Vagina (tissue), 2 donors: ENCODE measurements around the gene KCNC4. TPM values are rescaled to one million over a fixed set of nuclear protein-coding genes. Genes with fewer than 3 reads are reported as not detected.

ENCODE experiments used
- DNase-seq, 2 donors: peaks; one replicate each; pipeline ENCODE4 v3.0.0-alpha.2; 2017; ENCODE audit errors: extremely low spot score in 2 of 2
- H3K27ac ChIP-seq: fragments of 200-600 bp; sonication (generic); one replicate; pipeline ENCODE4 v1.5.1; 2019
- H3K27me3 ChIP-seq: fragments of 200-600 bp; sonication (generic); one replicate; pipeline ENCODE4 v1.5.1; 2019
- H3K36me3 ChIP-seq, 2 donors: fragments of 200-600 bp; sonication (generic); one replicate each; pipeline ENCODE4 v1.5.1; 2017 to 2019
- H3K4me1 ChIP-seq: fragments of 200-600 bp; sonication (generic); one replicate; pipeline ENCODE4 v1.5.1; 2019
- H3K4me3 ChIP-seq, 2 donors: fragments of 200-600 bp; sonication (generic); 1 replicate in 1 of 2; 2 replicates in 1 of 2; pipeline ENCODE4 v1.5.1; 2016 to 2019
- H3K9me3 ChIP-seq: fragments of 200-600 bp; sonication (generic); one replicate; pipeline ENCODE4 v1.5.1; 2019
- CTCF ChIP-seq, 3 experiments: fragments of 450-650 bp in 2 of 3; fragments of 200-600 bp in 1 of 3; sonication (generic) in 1 of 3; IDR thresholded peaks; one replicate each; pipeline ENCODE4 v1.5.1; 2017 to 2019; ENCODE audit warnings: antibody characterized with exemption in 3 of 3, mild to moderate bottlenecking in 2 of 3, moderate library complexity in 2 of 3
- POLR2A ChIP-seq, 2 donors: fragments of 450-650 bp; IDR thresholded peaks; one replicate each; pipeline ENCODE4 v1.6.1; 2017; ENCODE audit warnings: antibody characterized with exemption in 2 of 2, mild to moderate bottlenecking in 2 of 2, moderate library complexity in 2 of 2
- POLR2AphosphoS5 ChIP-seq, 2 donors: sonication (generic); formaldehyde crosslinking; IDR thresholded peaks; one replicate each; pipeline ENCODE4 v1.9.0; 2017; ENCODE audit warnings: antibody characterized with exemption in 2 of 2, mild to moderate bottlenecking in 2 of 2, low read depth in 1 of 2; ENCODE audit not compliant: insufficient read depth in 1 of 2
- intact Hi-C: fragments of 100-400 bp; cut with DNase I; formaldehyde crosslinking; loops from one replicate; pipeline ENCODE4 v1.15.1; 2023
- total RNA-seq: library from RNA; depleted of rRNA; stranded (reverse); fragments of >200 nt; gene quantifications from one replicate; pipeline ENCODE4 v1.2.3, GENCODE V29; 2016

The KCNC4 gene
- total RNA-seq, 1 donor from 2014 or later: 10.1 TPM

- H3K27me3 ChIP-seq: no peaks in the 10 kb centered on the region
- no peaks in the 10 kb centered on the region for H3K9me3 ChIP-seq
- H3K4me3 ChIP-seq: no peak overlapping the region
- no peak overlapping the region for H3K27ac ChIP-seq
- H3K4me1 ChIP-seq: peaks cover 10% of the 10 kb centered on the region
- peak in 1 of 2 donors; percentile 56 for DNase-seq
- TF ChIP-seq POLR2AphosphoS5 (IDR thresholded peaks at IDR 0.05; ENCODE audit: insufficient read depth in 1 of 2, low read depth in 1 of 2): no peak
- no peak for TF ChIP-seq POLR2A (IDR thresholded peaks at IDR 0.05)
- TF ChIP-seq CTCF (IDR thresholded peaks at IDR 0.05): no peak
- H3K36me3 ChIP-seq: no peaks in the 10 kb centered on the region
- intact Hi-C loops: no loop called here
Observed at GRCh38 chr1:110250749-110251148, 40.6 kb downstream of the KCNC4 start.

- Histone ChIP-seq H3K9me3 (no peaks in the 10 kb centered on the region), H3K27me3 (no peaks in the 10 kb centered on the region), H3K4me1 (no peaks in the 10 kb centered on the region), H3K4me3 (no peak overlapping the region), H3K36me3 (no peaks in the 10 kb centered on the region), H3K27ac (no peak overlapping the region)
- intact Hi-C loops: no loop called here
- DNase-seq: no peak
- TF ChIP-seq POLR2AphosphoS5 (IDR thresholded peaks at IDR 0.05; ENCODE audit: insufficient read depth in 1 of 2, low read depth in 1 of 2): no peak
- no peak for TF ChIP-seq CTCF (IDR thresholded peaks at IDR 0.05)
- TF ChIP-seq POLR2A (IDR thresholded peaks at IDR 0.05): no peak
Observed at GRCh38 chr1:110253213-110253612, 43.1 kb downstream of the KCNC4 start.

GRCh38 chr1:110254604-110255391 lies 44.7 kb downstream of the KCNC4 start:
- Histone ChIP-seq H3K4me3 (no peak overlapping the region), H3K4me1 (no peaks in the 10 kb centered on the region), H3K9me3 (no peaks in the 10 kb centered on the region), H3K36me3 (no peaks in the 10 kb centered on the region), H3K27ac (no peak overlapping the region), H3K27me3 (no peaks in the 10 kb centered on the region)
- TF ChIP-seq POLR2A (IDR thresholded peaks at IDR 0.05): no peak
- no peak for TF ChIP-seq CTCF (IDR thresholded peaks at IDR 0.05)
- TF ChIP-seq POLR2AphosphoS5 (IDR thresholded peaks at IDR 0.05; ENCODE audit: insufficient read depth in 1 of 2, low read depth in 1 of 2): no peak
- DNase-seq: no peak
- intact Hi-C loops: no loop called here

GRCh38 chr1:110255392-110255787 lies 45.3 kb downstream of the KCNC4 start:
- Histone ChIP-seq H3K9me3 (no peaks in the 10 kb centered on the region), H3K36me3 (no peaks in the 10 kb centered on the region), H3K27ac (no peak overlapping the region), H3K4me3 (no peak overlapping the region), H3K27me3 (no peaks in the 10 kb centered on the region), H3K4me1 (no peaks in the 10 kb centered on the region)
- DNase-seq: no peak
- intact Hi-C loops: no loop called here
- TF ChIP-seq CTCF (IDR thresholded peaks at IDR 0.05): no peak
- no peak for TF ChIP-seq POLR2AphosphoS5 (IDR thresholded peaks at IDR 0.05; ENCODE audit: insufficient read depth in 1 of 2, low read depth in 1 of 2)
- no peak for TF ChIP-seq POLR2A (IDR thresholded peaks at IDR 0.05)

GRCh38 chr1:110258734-110259133 lies 48.6 kb downstream of the KCNC4 start:
- Histone ChIP-seq H3K27me3 (no peaks in the 10 kb centered on the region), H3K4me3 (no peak overlapping the region), H3K4me1 (no peaks in the 10 kb centered on the region), H3K9me3 (no peaks in the 10 kb centered on the region), H3K36me3 (no peaks in the 10 kb centered on the region), H3K27ac (no peak overlapping the region)
- intact Hi-C loops: no loop called here
- DNase-seq: no peak
- TF ChIP-seq POLR2AphosphoS5 (IDR thresholded peaks at IDR 0.05; ENCODE audit: insufficient read depth in 1 of 2, low read depth in 1 of 2) (no peak), CTCF (IDR thresholded peaks at IDR 0.05) (no peak), POLR2A (IDR thresholded peaks at IDR 0.05) (no peak)
